H9 (cell line): ENCODE data around the gene C5orf34. TPM values are rescaled to one million over a fixed set of nuclear protein-coding genes. Genes with fewer than 3 reads are reported as not detected.
A peak's percentile ranks its signal among the peaks of the same experiment; 100 is the strongest.
"Not testable (repeated sequence)": the region's sequence is repeated elsewhere in the genome, so short reads cannot be mapped to it uniquely, and the experiment has no call there.

Source experiments
- DNase-seq: peaks from one replicate; pipeline ENCODE4 v3.0.0-alpha.2; 2017
- H2AFZ ChIP-seq: one replicate; pipeline ENCODE4 v1.6.1; 2013; ENCODE audit warnings: mild to moderate bottlenecking, low read length, control low read depth, moderate library complexity
- H2AK5ac ChIP-seq: 2 replicates; pipeline ENCODE4 v1.6.1; 2013; ENCODE audit warnings: low read length, control low read depth, mixed read lengths; ENCODE audit not compliant: insufficient read length
- H2BK120ac ChIP-seq: one replicate; pipeline ENCODE4 v1.6.1; 2013; ENCODE audit warnings: low read depth, mild to moderate bottlenecking, low read length, control low read depth, inconsistent platforms; ENCODE audit not compliant: poor library complexity, severe bottlenecking
- H2BK12ac ChIP-seq: 2 replicates; pipeline ENCODE4 v1.6.1; 2013; ENCODE audit warnings: low read length, control low read depth, mixed read lengths, low read depth; ENCODE audit not compliant: insufficient read length
- H2BK15ac ChIP-seq: 2 replicates; pipeline ENCODE4 v1.6.1; 2013; ENCODE audit warnings: low read depth, low read length, control low read depth
- H2BK20ac ChIP-seq: one replicate; pipeline ENCODE4 v1.6.1; 2013; ENCODE audit warnings: low read depth, mild to moderate bottlenecking, low read length, control low read depth, inconsistent platforms; ENCODE audit not compliant: poor library complexity, severe bottlenecking
- H2BK5ac ChIP-seq: 2 replicates; pipeline ENCODE4 v1.6.1; 2013; ENCODE audit warnings: low read length, control low read depth, mixed read lengths; ENCODE audit not compliant: insufficient read length
- H3K14ac ChIP-seq: 2 replicates; pipeline ENCODE4 v1.6.1; 2013; ENCODE audit warnings: low read length, control low read depth; ENCODE audit not compliant: insufficient read depth
- H3K18ac ChIP-seq: 2 replicates; pipeline ENCODE4 v1.6.1; 2013; ENCODE audit warnings: low read depth, mild to moderate bottlenecking, mixed read lengths, low read length, control low read depth; ENCODE audit not compliant: insufficient read length
- H3K23ac ChIP-seq: 2 replicates; pipeline ENCODE4 v1.6.1; 2013; ENCODE audit warnings: low read length, control low read depth, mixed read lengths, low read depth; ENCODE audit not compliant: insufficient read length
- H3K23me2 ChIP-seq: 2 replicates; pipeline ENCODE4 v1.6.1; 2013; ENCODE audit warnings: low read depth, mild to moderate bottlenecking, mixed read lengths, low read length, control low read depth; ENCODE audit not compliant: insufficient read length, poor library complexity, severe bottlenecking
- H3K27ac ChIP-seq: 2 replicates; pipeline ENCODE4 v1.5.1; 2013; ENCODE audit warnings: low read length, control low read depth, mixed read lengths, low read depth; ENCODE audit not compliant: insufficient read length
- H3K27me3 ChIP-seq: 2 replicates; pipeline ENCODE4 v1.6.1; 2013; ENCODE audit warnings: low read length, control low read depth, inconsistent platforms; ENCODE audit not compliant: insufficient read depth
- H3K4ac ChIP-seq: 2 replicates; pipeline ENCODE4 v1.6.1; 2013; ENCODE audit warnings: low read depth, mild to moderate bottlenecking, control low read depth, inconsistent platforms, low read length, moderate library complexity
- H3K4me1 ChIP-seq: 2 replicates; pipeline ENCODE4 v1.6.1; 2013; ENCODE audit warnings: low read length, control low read depth, inconsistent platforms; ENCODE audit not compliant: insufficient read depth
- H3K4me2 ChIP-seq: 2 replicates; pipeline ENCODE4 v1.6.1; 2013; ENCODE audit warnings: low read length, control low read depth, mixed read lengths; ENCODE audit not compliant: insufficient read length, insufficient read depth
- H3K56ac ChIP-seq: 2 replicates; pipeline ENCODE4 v1.6.1; 2013; ENCODE audit warnings: low read depth, mild to moderate bottlenecking, mixed read lengths, low read length, control low read depth; ENCODE audit not compliant: insufficient read length
- H3K79me1 ChIP-seq: 2 replicates; pipeline ENCODE4 v1.6.1; 2013; ENCODE audit warnings: low read depth, mild to moderate bottlenecking, moderate library complexity, low read length, control low read depth, inconsistent platforms; ENCODE audit not compliant: insufficient read depth, poor library complexity, severe bottlenecking
- H3K79me2 ChIP-seq: 2 replicates; pipeline ENCODE4 v1.6.1; 2013; ENCODE audit warnings: low read length, control low read depth, inconsistent platforms; ENCODE audit not compliant: insufficient read depth
- H3K9ac ChIP-seq: 2 replicates; pipeline ENCODE4 v1.6.1; 2013; ENCODE audit warnings: low read length, control low read depth, mixed read lengths; ENCODE audit not compliant: insufficient read length; ENCODE audit errors: extremely low read depth
- H3K9me3 ChIP-seq: one replicate; pipeline ENCODE4 v1.6.1; 2013; ENCODE audit warnings: low read depth, low read length, inconsistent platforms; ENCODE audit not compliant: control insufficient read depth
- H3T11ph ChIP-seq: one replicate; pipeline ENCODE4 v1.6.1; 2013; ENCODE audit warnings: mild to moderate bottlenecking, low read length, control low read depth, inconsistent platforms
- H4K20me1 ChIP-seq: one replicate; pipeline ENCODE4 v1.6.1; 2013; ENCODE audit not compliant: control insufficient read depth, insufficient read length, insufficient read depth
- H4K5ac ChIP-seq: 2 replicates; pipeline ENCODE4 v1.6.1; 2013; ENCODE audit warnings: low read depth, mild to moderate bottlenecking, mixed read lengths, low read length, control low read depth; ENCODE audit not compliant: insufficient read length
- H4K8ac ChIP-seq: replicated peaks from 2 replicates; pipeline ENCODE4 v1.6.1; 2013; ENCODE audit warnings: low read length, control low read depth, mixed read lengths, low read depth; ENCODE audit not compliant: insufficient read length
- H4K91ac ChIP-seq: 2 replicates; pipeline ENCODE4 v1.6.1; 2013; ENCODE audit warnings: low read depth, mild to moderate bottlenecking, moderate library complexity, mixed read lengths, low read length, control low read depth; ENCODE audit not compliant: insufficient read length
- H3K27ac Mint-ChIP-seq, 3 experiments: 2 replicates in 2 of 3; 3 replicates in 1 of 3; pipeline ENCODE4 v1.8.0; 2020 to 2021; ENCODE audit warnings: mixed read lengths in 3 of 3, mild to moderate bottlenecking in 1 of 3, moderate library complexity in 1 of 3
- H3K27me3 Mint-ChIP-seq: 2 replicates; pipeline ENCODE4 v1.8.0; 2021; ENCODE audit warnings: low read depth, mild to moderate bottlenecking, moderate library complexity, mixed read lengths
- H3K36me3 Mint-ChIP-seq, 3 experiments: 2 replicates in 2 of 3; 3 replicates in 1 of 3; pipeline ENCODE4 v1.8.0; 2020 to 2021; ENCODE audit warnings: low read depth in 3 of 3, mixed read lengths in 3 of 3; ENCODE audit not compliant: insufficient read depth in 1 of 3
- H3K4me1 Mint-ChIP-seq, 2 experiments: 2 replicates each; pipeline ENCODE4 v1.8.0; 2020; ENCODE audit warnings: mixed read lengths in 2 of 2
- H3K4me3 Mint-ChIP-seq, 2 experiments: 2 replicates in 1 of 2; 3 replicates in 1 of 2; pipeline ENCODE4 v1.8.0; 2020 to 2021; ENCODE audit warnings: mild to moderate bottlenecking in 2 of 2, mixed read lengths in 2 of 2, moderate library complexity in 1 of 2
- H3K9me3 Mint-ChIP-seq, 2 experiments: 2 replicates in 1 of 2; 3 replicates in 1 of 2; pipeline ENCODE4 v1.8.0; 2020; ENCODE audit warnings: mild to moderate bottlenecking in 2 of 2, mixed read lengths in 2 of 2, moderate library complexity in 1 of 2
- CTCF ChIP-seq: fragments of 200-600 bp; sonication (generic); conservative IDR thresholded peaks from 3 replicates; pipeline ENCODE4 v1.8.0; 2021; ENCODE audit warnings: antibody characterized with exemption, mild to moderate bottlenecking
- WGBS: extraction: QIAGEN DNeasy Blood & Tissue Kit; methylation state at CpG from one replicate; pipeline ENCODE4 v1.1.7; 2013; ENCODE audit warnings: missing lambda C conversion rate, low lambda C conversion rate, mixed read lengths; ENCODE audit not compliant: insufficient read length; ENCODE audit errors: extremely low coverage; 5-methylcytosine and 5-hydroxymethylcytosine counted together
- total RNA-seq: library from RNA; stranded (reverse); gene quantifications from 2 replicates; pipeline ENCODE4 v1.2.1, GENCODE V29; 2021

Gene C5orf34
- total RNA-seq, 1 experiment from 2014 or later: 7.7 TPM

- H2BK15ac ChIP-seq: no peak overlapping the region
- no peak overlapping the region for H2BK20ac ChIP-seq
- Mint-ChIP-seq H3K4me3 (peak overlapping the region; percentile 93 to 94), H3K4me1 (peaks cover 15 to 16% of the 10 kb centered on the region in 2 experiments), H3K27me3 (peaks cover 4% of the 10 kb centered on the region; the same call in 1 of the 2 replicates), H3K36me3 (peaks cover 25 to 29% (median 28%) of the 10 kb centered on the region in 3 experiments), H3K9me3 (peaks cover 17 to 20% of the 10 kb centered on the region in 2 experiments), H3K27ac (peak overlapping the region; percentile 3 to 98 (median 97); a peak in 4 of 7 replicates)
- H4K20me1 ChIP-seq: no peaks in the 10 kb centered on the region
- no peak overlapping the region for H2AFZ ChIP-seq
- H3K9me3 ChIP-seq: no peaks in the 10 kb centered on the region
- no peak overlapping the region for H2BK12ac ChIP-seq
- no peak overlapping the region for H4K5ac ChIP-seq
- H4K91ac ChIP-seq: no peak overlapping the region
- no peaks in the 10 kb centered on the region; the same call in 1 of the 2 replicates for H3K4me1 ChIP-seq
- DNase-seq: no peak
- no peaks in the 10 kb centered on the region for H3K79me1 ChIP-seq
- H3K56ac ChIP-seq: no peak overlapping the region
- H4K8ac ChIP-seq: no peak overlapping the region
- no peak overlapping the region for H3K4ac ChIP-seq
- no peak overlapping the region for H2BK120ac ChIP-seq
- H3K27ac ChIP-seq: no peak overlapping the region
- no CpG with 5 or more reads among the region's 4 CpGs for WGBS
- no peak for TF ChIP-seq CTCF
- no peak overlapping the region for H3K14ac ChIP-seq
- no peak overlapping the region for H3K18ac ChIP-seq
- H2AK5ac ChIP-seq: no peak overlapping the region
- H3K23me2 ChIP-seq: peaks cover 6% of the 10 kb centered on the region
- H3K4me2 ChIP-seq: peak overlapping the region; percentile 61
- H3T11ph ChIP-seq: no peak overlapping the region
- no peaks in the 10 kb centered on the region; the same call in 1 of the 2 replicates for H3K79me2 ChIP-seq
- H3K9ac ChIP-seq: peak overlapping the region; percentile 90
- H3K27me3 ChIP-seq: no peaks in the 10 kb centered on the region
- H2BK5ac ChIP-seq: no peak overlapping the region
- no peak overlapping the region for H3K23ac ChIP-seq
Observed at GRCh38 chr5:43514025-43514424, 923 bp downstream of the C5orf34 start.

- H3K79me2 ChIP-seq, H3K9ac ChIP-seq, H3K14ac ChIP-seq, H2BK5ac ChIP-seq, H3K23ac ChIP-seq, H3K9me3 ChIP-seq, H2AFZ ChIP-seq, H3K79me1 ChIP-seq, H2AK5ac ChIP-seq, H3K23me2 ChIP-seq, H3K27me3 ChIP-seq, H3T11ph ChIP-seq, H3K27ac ChIP-seq, H3K27ac Mint-ChIP-seq, H3K4me3 Mint-ChIP-seq, H2BK20ac ChIP-seq, H2BK120ac ChIP-seq, H4K8ac ChIP-seq, H4K20me1 ChIP-seq, H2BK15ac ChIP-seq, DNase-seq, H3K4ac ChIP-seq, H4K91ac ChIP-seq, H2BK12ac ChIP-seq, H3K18ac ChIP-seq, H3K4me1 ChIP-seq, H3K56ac ChIP-seq, H3K27me3 Mint-ChIP-seq, H3K4me2 ChIP-seq, H4K5ac ChIP-seq: not testable (repeated sequence)
- no CpG with 5 or more reads among the region's 36 CpGs for WGBS
- Mint-ChIP-seq H3K9me3 (peaks cover 17 to 20% of the 10 kb centered on the region in 2 experiments), H3K36me3 (peaks cover 31 to 42% (median 41%) of the 10 kb centered on the region in 3 experiments), H3K4me1 (peaks cover 15 to 16% of the 10 kb centered on the region in 2 experiments)
Observed at GRCh38 chr5:43511062-43511461, 3.9 kb downstream of the C5orf34 start.
